ENCODE results near the gene ZSWIM5.

- TF ChIP-seq CTCF (IDR thresholded peaks at IDR 0.05): no peak
- no peak for TF ChIP-seq EP300 (IDR thresholded peaks at IDR 0.05)
- no peak for TF ChIP-seq POLR2A (IDR thresholded peaks at IDR 0.05)
Observed at GRCh38 chr1:45009296-45009865, 197.0 kb downstream of the ZSWIM5 start.

Measured in tibial nerve (tissue), 4 donors.